ENCODE data around the gene ECHDC3. TPM values are rescaled to one million over a fixed set of nuclear protein-coding genes. Genes with fewer than 3 reads are reported as not detected.

ECHDC3 gene
- total and polyA plus RNA-seq, 2 of the 4 experiments (the other 2 are of a cell fraction), result 4.3 to 5.0 TPM

DNA sequence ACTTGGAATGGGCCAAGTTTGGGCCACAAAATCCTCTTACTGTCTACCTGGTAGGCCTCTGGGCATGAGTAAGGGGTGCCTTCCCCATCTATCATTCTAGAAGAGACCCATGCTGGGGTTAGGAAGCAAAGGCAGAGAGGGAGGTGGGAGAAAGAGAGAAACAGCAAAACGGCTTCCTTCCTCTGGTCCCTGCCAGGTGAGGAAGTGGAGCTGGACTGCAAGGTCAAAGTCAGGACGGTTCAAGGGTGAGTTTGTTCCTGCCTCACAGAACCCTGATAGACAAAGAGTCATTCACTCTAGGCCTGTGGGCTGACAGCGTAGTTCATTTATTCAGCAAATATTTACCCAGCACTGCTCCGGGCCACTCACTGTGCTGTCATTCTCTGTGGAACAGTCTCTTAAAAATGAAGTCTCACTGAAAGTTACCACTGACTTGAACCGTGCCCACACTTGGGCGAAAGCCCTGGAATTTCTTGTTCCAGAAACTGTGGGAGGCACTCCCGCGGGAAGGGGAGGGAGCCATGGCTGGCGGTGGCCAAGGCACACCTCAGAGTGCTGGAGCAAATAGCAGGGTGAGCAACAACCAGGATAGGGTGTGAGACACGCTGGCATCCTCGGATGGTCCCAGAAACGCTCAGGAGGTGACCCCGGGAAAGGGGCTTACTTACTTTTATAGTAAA, 26.2 kb upstream of the ECHDC3 start:
- no peak overlapping the region for H3K27ac ChIP-seq (ENCODE audit: insufficient read depth, low read length)
- no peak overlapping the region for H2AK5ac ChIP-seq (ENCODE audit: low read depth, low read length)
- no peaks in the 10 kb centered on the region for H4K20me1 ChIP-seq (ENCODE audit: insufficient read depth, low read length)
- no peak overlapping the region for H2AFZ ChIP-seq (replicated peaks; ENCODE audit: low read length, poor library complexity)
- 71% methylated on average over 9 of the region's 13 CpGs; no CpG with 5 or more reads in 1 of the 2 experiments for WGBS, 2 experiments (ENCODE audit: extremely low coverage in 2 of 2, insufficient read length in 1 of 2)
- dilution Hi-C loops (cut with HindIII; ENCODE audit: low sequenced_read_pairs, unreplicated experiment), result no loop called here
- no peak overlapping the region for H3K9ac ChIP-seq (ENCODE audit: low read depth, low read length)
- H3K4me1 ChIP-seq (ENCODE audit: control insufficient read depth, insufficient read depth, low read length), result 0 out of 2 replicates have a peak, but pooled peaks cover 2% of the 10 kb centered on the region
- no TSS peak for BruUV-seq (replicated peaks)
- H2BK120ac ChIP-seq (ENCODE audit: low read depth, low read length), result no peak overlapping the region
- no peak overlapping the region for H3K4me3 ChIP-seq (ENCODE audit: insufficient read depth, low read depth, low read length)
- peaks cover 3% of the 10 kb centered on the region; the same call in 1 of the 2 replicates for H3K27me3 ChIP-seq (ENCODE audit: control insufficient read depth, insufficient read depth, low read length)
- no peak overlapping the region for H3K14ac ChIP-seq (replicated peaks; ENCODE audit: low read depth, low read length)
- no peaks in the 10 kb centered on the region for H3K9me1 ChIP-seq (ENCODE audit: insufficient read depth, low read length)
- no peak overlapping the region for H3K56ac ChIP-seq (ENCODE audit: extremely low read depth, insufficient read depth, low read length)
- H4K8ac ChIP-seq (ENCODE audit: low read depth in 2 of 2, low read length in 2 of 2), result no peak overlapping the region
- ChIA-PET CTCF (no interaction called here), POLR2A (ENCODE audit: unreplicated experiment) (no interaction called here)
- in situ Hi-C loops (cut with MboI; ENCODE audit: low sequenced_read_pairs), result no loop called here
- H3K18ac ChIP-seq (ENCODE audit: low read depth, low read length), result no peak overlapping the region
- no peak overlapping the region for H3K4ac ChIP-seq (ENCODE audit: low read depth, low read length)
- H2BK5ac ChIP-seq (ENCODE audit: low read depth, low read length, poor library complexity, severe bottlenecking), result no peak overlapping the region
- no peak for ATAC-seq (ENCODE audit: low read depth)
- no peak overlapping the region for H3K4me2 ChIP-seq (ENCODE audit: low read depth, low read length)
- H2BK15ac ChIP-seq (ENCODE audit: low read depth, low read length), result no peak overlapping the region
- H3K23ac ChIP-seq (ENCODE audit: low read depth, low read length), result no peak overlapping the region
- no peak for DNase-seq
- no peak for TF ChIP-seq MAZ (IDR thresholded peaks at IDR 0.05; ENCODE audit: borderline replicate concordance, low read depth, low read length)
- no peak for TF ChIP-seq NFE2L2 (IDR thresholded peaks at IDR 0.05; ENCODE audit: low read depth, low read length)
- no peak for TF ChIP-seq RCOR1 (IDR thresholded peaks at IDR 0.05; ENCODE audit: insufficient replicate concordance, low read length)
- TF ChIP-seq CHD1 (IDR thresholded peaks at IDR 0.05; ENCODE audit: low read depth, low read length), result no peak
- H2AK9ac ChIP-seq (replicated peaks; ENCODE audit: low read depth, low read length, poor library complexity), result no peak overlapping the region
- intact Hi-C loops (cut with micrococcal nuclease), result no loop called here
- no peaks in the 10 kb centered on the region for H3K79me1 ChIP-seq (ENCODE audit: low read depth in 1 of 2, low read length in 2 of 2)
- no peak overlapping the region for H4K91ac ChIP-seq (ENCODE audit: insufficient read depth, low read depth, low read length)
- peaks cover 3% of the 10 kb centered on the region; the same call in 1 of the 2 replicates for H3K9me3 ChIP-seq (ENCODE audit: control insufficient read depth, insufficient read depth, low read length)
- H4K5ac ChIP-seq (ENCODE audit: low read depth, low read length), result no peak overlapping the region
- H2BK20ac ChIP-seq (ENCODE audit: low read depth, low read length), result no peak overlapping the region
- H3K36me3 ChIP-seq (ENCODE audit: control insufficient read depth, insufficient read depth, low read length), result no peaks in the 10 kb centered on the region

All from IMR-90 (cell line).